CD14-positive monocyte (primary cell): ENCODE measurements around the gene ZWILCH. TPM values are rescaled to one million over a fixed set of nuclear protein-coding genes. Genes with fewer than 3 reads are reported as not detected.

Source experiments
- DNase-seq, 3 donors: peaks; one replicate each; pipeline ENCODE4 v3.0.0-alpha.2; 2011 to 2022
- H2AFZ ChIP-seq: 2 replicates; pipeline ENCODE4 v1.6.0; 2012; ENCODE audit warnings: mild to moderate bottlenecking, low read depth, low read length, inconsistent platforms; ENCODE audit not compliant: insufficient read depth, poor library complexity, severe bottlenecking
- H3K27ac ChIP-seq, 2 donors: 1 replicate in 1 of 2; 2 replicates in 1 of 2; pipeline ENCODE4 v1.5.1; 2012 to 2013; ENCODE audit warnings: low read length in 2 of 2, control low read depth in 1 of 2, inconsistent platforms in 1 of 2, low read depth in 1 of 2, mild to moderate bottlenecking in 1 of 2
- H3K27me3 ChIP-seq, 2 donors: one replicate each; pipeline versions ENCODE4 v1.6.0 to v1.6.1; 2011 to 2013; ENCODE audit warnings: low read length in 2 of 2; ENCODE audit not compliant: control insufficient read depth in 2 of 2, insufficient read depth in 2 of 2
- H3K36me3 ChIP-seq, 2 donors: replicated peaks in 1 of 2; 1 replicate in 1 of 2; 2 replicates in 1 of 2; pipeline versions ENCODE4 v1.5.1 to v1.6.1; 2012 to 2013; ENCODE audit warnings: low read length in 2 of 2, control low read depth in 1 of 2, inconsistent platforms in 1 of 2, mild to moderate bottlenecking in 1 of 2; ENCODE audit not compliant: insufficient read depth in 2 of 2, control insufficient read depth in 1 of 2
- H3K4me1 ChIP-seq, 2 donors: 1 replicate in 1 of 2; 2 replicates in 1 of 2; pipeline versions ENCODE4 v1.5.1 to v1.6.1; 2012 to 2013; ENCODE audit warnings: low read length in 2 of 2, control low read depth in 1 of 2, inconsistent platforms in 1 of 2, mild to moderate bottlenecking in 1 of 2, moderate library complexity in 1 of 2; ENCODE audit not compliant: insufficient read depth in 2 of 2, control insufficient read depth in 1 of 2
- H3K4me2 ChIP-seq: replicated peaks from 2 replicates; pipeline ENCODE3; 2012; ENCODE audit warnings: low read length, moderate library complexity, mild to moderate bottlenecking; ENCODE audit not compliant: poor library complexity, severe bottlenecking; ENCODE audit errors: extremely low read depth
- H3K4me3 ChIP-seq, 3 experiments: fragments of 200-600 bp in 1 of 3; sonication (generic) in 1 of 3; replicated peaks in 1 of 3; 1 replicate in 2 of 3; 2 replicates in 1 of 3; pipeline ENCODE4 v1.5.1; 2011 to 2013; ENCODE audit warnings: low read length in 3 of 3, mild to moderate bottlenecking in 3 of 3, control low read depth in 2 of 3, low read depth in 2 of 3, inconsistent platforms in 1 of 3, moderate library complexity in 1 of 3
- H3K79me2 ChIP-seq: 2 replicates; pipeline ENCODE4 v1.6.0; 2012; ENCODE audit warnings: mild to moderate bottlenecking, control low read depth, inconsistent platforms, low read length, moderate library complexity; ENCODE audit not compliant: insufficient read depth
- H3K9ac ChIP-seq: 2 replicates; pipeline ENCODE4 v1.6.0; 2017; ENCODE audit warnings: low read length, mild to moderate bottlenecking; ENCODE audit not compliant: insufficient read depth, poor library complexity, severe bottlenecking
- H3K9me3 ChIP-seq, 2 donors: replicated peaks in 1 of 2; 1 replicate in 1 of 2; 2 replicates in 1 of 2; pipeline versions ENCODE4 v1.5.1 to v1.6.1; 2012 to 2013; ENCODE audit warnings: low read length in 2 of 2, control low read depth in 1 of 2; ENCODE audit not compliant: control insufficient read depth in 1 of 2, insufficient read depth in 1 of 2
- H4K20me1 ChIP-seq: 2 replicates; pipeline ENCODE4 v1.6.0; 2012; ENCODE audit warnings: mild to moderate bottlenecking, low read length, control low read depth, moderate library complexity; ENCODE audit not compliant: insufficient read depth
- H3K27ac Mint-ChIP-seq, 7 donors: one replicate each; pipeline ENCODE4 v1.8.0; 2020; ENCODE audit warnings: mild to moderate bottlenecking in 7 of 7, mixed read lengths in 7 of 7, moderate library complexity in 6 of 7, inconsistent platforms in 2 of 7
- H3K27me3 Mint-ChIP-seq, 3 donors: one replicate each; pipeline ENCODE4 v1.8.0; 2021 to 2022; ENCODE audit warnings: low read depth in 3 of 3, mild to moderate bottlenecking in 3 of 3, mixed read lengths in 3 of 3, moderate library complexity in 3 of 3, inconsistent platforms in 1 of 3
- H3K36me3 Mint-ChIP-seq, 2 donors: one replicate each; pipeline ENCODE4 v1.8.0; 2020; ENCODE audit warnings: mixed read lengths in 2 of 2, inconsistent platforms in 1 of 2, mild to moderate bottlenecking in 1 of 2
- H3K4me1 Mint-ChIP-seq: one replicate; pipeline ENCODE4 v1.8.0; 2020; ENCODE audit warnings: mild to moderate bottlenecking, mixed read lengths
- H3K4me3 Mint-ChIP-seq, 2 donors: one replicate each; pipeline ENCODE4 v1.8.0; 2020; ENCODE audit warnings: mild to moderate bottlenecking in 2 of 2, mixed read lengths in 2 of 2, moderate library complexity in 1 of 2
- H3K9me3 Mint-ChIP-seq, 7 donors: one replicate each; pipeline ENCODE4 v1.8.0; 2020 to 2022; ENCODE audit warnings: mixed read lengths in 7 of 7, mild to moderate bottlenecking in 6 of 7, moderate library complexity in 6 of 7, inconsistent platforms in 2 of 7
- WGBS: methylation state at CpG from one replicate; pipeline ENCODE4 v1.1.5; 2013; ENCODE audit warnings: missing lambda C conversion rate; ENCODE audit not compliant: insufficient coverage; 5-methylcytosine and 5-hydroxymethylcytosine counted together
- intact Hi-C, 2 donors: fragments of 100-400 bp; cut with micrococcal nuclease; formaldehyde crosslinking; loops; one replicate each; pipeline versions ENCODE4 v1.15.0 to v1.15.1; 2023
- polyA plus RNA-seq, 3 donors: library from polyadenylated mRNA; depleted of rRNA in 1 of 3; unstranded in 2 of 3; stranded (reverse) in 1 of 3; fragments of 300-500 nt in 2 of 3; fragments of >200 nt in 1 of 3; fragmentation: Illumina TruSeq in 2 of 3; gene quantifications; 1 replicate in 2 of 3; 2 replicates in 1 of 3; pipeline ENCODE4 v1.2.3, GENCODE V29; 2012 to 2021
- TF ChIP-seq, protein P1 (sequence below): fragments of 200-600 bp; IDR thresholded peaks from one replicate; pipeline ENCODE4 v1.8.0; 2022; ENCODE audit warnings: antibody characterized with exemption, mild to moderate bottlenecking

The ZWILCH gene
- polyA plus RNA-seq, 3 donors = 1.4 to 3.1 (median 2.4) TPM

DNA sequence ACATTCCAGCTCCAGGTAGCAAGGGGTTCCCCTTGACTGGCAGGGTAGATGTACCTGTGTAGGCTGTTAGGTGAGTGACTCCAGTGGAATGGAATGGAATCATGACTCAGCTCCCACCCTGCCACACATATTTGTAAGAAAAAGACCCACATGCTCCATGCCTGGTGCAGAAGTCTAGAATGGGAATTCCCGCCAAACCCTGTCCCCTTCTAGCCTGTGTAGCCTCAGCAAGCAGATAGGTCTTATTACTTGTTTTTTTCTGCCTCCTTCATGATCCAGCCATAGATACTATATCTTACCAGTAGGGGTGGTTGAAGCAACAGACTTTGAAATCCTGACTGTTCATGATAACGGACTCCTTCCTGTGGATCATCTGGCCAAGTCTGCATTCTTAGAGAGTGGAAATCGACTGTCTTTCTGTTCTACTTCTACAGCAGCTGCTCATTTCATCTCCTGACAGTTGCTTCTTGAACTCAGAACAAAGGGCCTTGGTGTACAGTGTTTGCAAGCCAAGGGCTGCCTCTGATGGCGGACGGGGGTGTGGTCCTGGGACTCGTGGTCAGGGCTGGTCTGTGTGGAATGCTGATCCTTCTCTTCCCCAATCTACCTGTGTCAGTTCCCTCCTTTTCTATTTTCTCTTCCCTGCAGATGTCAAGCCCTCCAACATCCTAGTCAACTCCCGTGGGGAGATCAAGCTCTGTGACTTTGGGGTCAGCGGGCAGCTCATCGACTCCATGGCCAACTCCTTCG is 23.8 kb upstream of the ZWILCH start:
- Histone ChIP-seq H3K36me3 (peaks cover 41 to 60% of the 10 kb centered on the region in 2 donors), H3K9me3 (no peaks in the 10 kb centered on the region), H4K20me1 (peaks cover 92% of the 10 kb centered on the region), H3K27me3 (no peaks in the 10 kb centered on the region), H3K9ac (no peak overlapping the region), H2AFZ (no peak overlapping the region), H3K4me2 (no peak overlapping the region), H3K27ac (no peak overlapping the region), H3K79me2 (peaks cover 6% of the 10 kb centered on the region), H3K4me1 (peaks cover 12 to 25% of the 10 kb centered on the region in 2 donors), H3K4me3 (no peak overlapping the region)
- TF ChIP-seq, protein P1, sequence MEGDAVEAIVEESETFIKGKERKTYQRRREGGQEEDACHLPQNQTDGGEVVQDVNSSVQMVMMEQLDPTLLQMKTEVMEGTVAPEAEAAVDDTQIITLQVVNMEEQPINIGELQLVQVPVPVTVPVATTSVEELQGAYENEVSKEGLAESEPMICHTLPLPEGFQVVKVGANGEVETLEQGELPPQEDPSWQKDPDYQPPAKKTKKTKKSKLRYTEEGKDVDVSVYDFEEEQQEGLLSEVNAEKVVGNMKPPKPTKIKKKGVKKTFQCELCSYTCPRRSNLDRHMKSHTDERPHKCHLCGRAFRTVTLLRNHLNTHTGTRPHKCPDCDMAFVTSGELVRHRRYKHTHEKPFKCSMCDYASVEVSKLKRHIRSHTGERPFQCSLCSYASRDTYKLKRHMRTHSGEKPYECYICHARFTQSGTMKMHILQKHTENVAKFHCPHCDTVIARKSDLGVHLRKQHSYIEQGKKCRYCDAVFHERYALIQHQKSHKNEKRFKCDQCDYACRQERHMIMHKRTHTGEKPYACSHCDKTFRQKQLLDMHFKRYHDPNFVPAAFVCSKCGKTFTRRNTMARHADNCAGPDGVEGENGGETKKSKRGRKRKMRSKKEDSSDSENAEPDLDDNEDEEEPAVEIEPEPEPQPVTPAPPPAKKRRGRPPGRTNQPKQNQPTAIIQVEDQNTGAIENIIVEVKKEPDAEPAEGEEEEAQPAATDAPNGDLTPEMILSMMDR = no peak
- Mint-ChIP-seq H3K36me3 (peaks cover 58 to 77% of the 10 kb centered on the region in 2 donors), H3K4me1 (peaks cover 38% of the 10 kb centered on the region), H3K27me3 (peaks cover 0 to 2% (median 0%) of the 10 kb centered on the region in 3 donors), H3K9me3 (peaks cover 0 to 6% (median 0%) of the 10 kb centered on the region in 7 donors), H3K27ac (peak overlapping the region in 1 of 7 donors; percentile 34), H3K4me3 (no peak overlapping the region)
- intact Hi-C loops = no loop called here
- WGBS = 98% methylated on average over 7 of the region's 10 CpGs
- DNase-seq = no peak

DNA sequence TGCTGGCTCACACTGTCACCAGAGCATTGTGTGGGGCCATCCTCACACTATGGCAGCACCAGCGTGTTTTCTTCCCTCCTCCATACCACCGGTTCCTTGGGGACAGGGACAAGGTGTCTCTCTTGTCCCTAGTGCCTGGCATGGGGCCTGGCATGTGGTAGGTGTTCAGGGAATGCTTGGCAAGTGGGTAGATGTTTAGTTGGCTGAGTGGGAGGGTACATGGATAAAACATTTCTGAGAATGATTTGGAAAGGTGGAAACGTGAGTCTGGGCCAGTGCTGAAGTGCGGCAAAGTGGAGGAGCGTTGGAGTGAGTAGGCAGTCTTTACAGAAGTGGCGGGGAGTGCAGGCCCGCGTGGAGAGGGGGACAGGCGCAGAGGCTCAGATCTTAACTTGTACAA is 22.6 kb upstream of the ZWILCH start:
- H4K20me1 ChIP-seq = peaks cover 88% of the 10 kb centered on the region
- no peaks in the 10 kb centered on the region for H3K27me3 ChIP-seq
- TF ChIP-seq, protein P1 = no peak
- peaks cover 12 to 25% of the 10 kb centered on the region in 2 donors for H3K4me1 ChIP-seq
- peak overlapping the region; percentile 21 for H3K9ac ChIP-seq
- peak overlapping the region in 1 of 2 donors; percentile 48 for H3K27ac ChIP-seq
- Mint-ChIP-seq H3K9me3 (peaks cover 0 to 6% (median 0%) of the 10 kb centered on the region in 7 donors), H3K4me3 (no peak overlapping the region), H3K4me1 (peaks cover 37% of the 10 kb centered on the region), H3K27ac (peak overlapping the region in 6 of 7 donors; percentile 2 to 83 (median 56)), H3K36me3 (peaks cover 68 to 81% of the 10 kb centered on the region in 2 donors), H3K27me3 (peaks cover 0 to 2% (median 0%) of the 10 kb centered on the region in 3 donors)
- H2AFZ ChIP-seq = no peak overlapping the region
- peaks cover 54 to 64% of the 10 kb centered on the region in 2 donors for H3K36me3 ChIP-seq
- 86% methylated on average over 4 of the region's 9 CpGs for WGBS
- H3K79me2 ChIP-seq = peaks cover 6% of the 10 kb centered on the region
- DNase-seq = no peak
- H3K9me3 ChIP-seq = no peaks in the 10 kb centered on the region
- H3K4me3 ChIP-seq = peak overlapping the region in 1 of 3 experiments; percentile 1
- no peak overlapping the region for H3K4me2 ChIP-seq
- intact Hi-C loops = no loop called here
